ENCODE data around the gene FANCC.

DNA sequence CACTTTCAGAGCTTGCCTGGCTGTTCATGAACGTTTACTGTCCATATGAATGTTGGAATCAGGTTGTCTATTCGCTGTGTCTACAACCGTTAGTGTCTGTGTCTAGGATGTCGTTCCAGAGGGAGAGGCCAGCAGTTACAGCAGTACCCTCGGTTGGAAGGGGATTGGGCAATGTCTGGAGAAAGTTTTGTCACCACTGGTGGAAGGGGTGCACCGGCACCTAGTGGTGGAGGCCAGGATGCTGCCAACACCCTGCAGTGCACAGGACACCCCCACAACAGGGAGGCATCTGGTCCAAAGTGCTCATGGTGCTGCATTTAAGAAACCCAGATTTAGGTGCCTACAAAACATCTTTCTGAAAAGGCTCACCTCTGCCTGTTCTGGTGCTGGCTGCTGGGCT lies 220.7 kb downstream of the FANCC start:
- TF ChIP-seq, protein P1, sequence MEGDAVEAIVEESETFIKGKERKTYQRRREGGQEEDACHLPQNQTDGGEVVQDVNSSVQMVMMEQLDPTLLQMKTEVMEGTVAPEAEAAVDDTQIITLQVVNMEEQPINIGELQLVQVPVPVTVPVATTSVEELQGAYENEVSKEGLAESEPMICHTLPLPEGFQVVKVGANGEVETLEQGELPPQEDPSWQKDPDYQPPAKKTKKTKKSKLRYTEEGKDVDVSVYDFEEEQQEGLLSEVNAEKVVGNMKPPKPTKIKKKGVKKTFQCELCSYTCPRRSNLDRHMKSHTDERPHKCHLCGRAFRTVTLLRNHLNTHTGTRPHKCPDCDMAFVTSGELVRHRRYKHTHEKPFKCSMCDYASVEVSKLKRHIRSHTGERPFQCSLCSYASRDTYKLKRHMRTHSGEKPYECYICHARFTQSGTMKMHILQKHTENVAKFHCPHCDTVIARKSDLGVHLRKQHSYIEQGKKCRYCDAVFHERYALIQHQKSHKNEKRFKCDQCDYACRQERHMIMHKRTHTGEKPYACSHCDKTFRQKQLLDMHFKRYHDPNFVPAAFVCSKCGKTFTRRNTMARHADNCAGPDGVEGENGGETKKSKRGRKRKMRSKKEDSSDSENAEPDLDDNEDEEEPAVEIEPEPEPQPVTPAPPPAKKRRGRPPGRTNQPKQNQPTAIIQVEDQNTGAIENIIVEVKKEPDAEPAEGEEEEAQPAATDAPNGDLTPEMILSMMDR (conservative IDR thresholded peaks at IDR 0.05; ENCODE audit: low read depth, low read length): no peak
- TF ChIP-seq EZH2 (IDR thresholded peaks at IDR 0.05; ENCODE audit: borderline replicate concordance, low read depth, low read length, poor library complexity, severe bottlenecking): no peak
